GM12892 (cell line): ENCODE data around the gene RNF4.

Experiments used
- POLR2AphosphoS5 ChIP-seq: IDR thresholded peaks from 2 replicates; pipeline ENCODE4 v1.6.1; 2011; ENCODE audit warnings: low read depth, low read length, control low read depth
- TAF1 ChIP-seq: IDR thresholded peaks from 2 replicates; pipeline ENCODE4 v1.6.1; 2011; ENCODE audit warnings: low read depth, mild to moderate bottlenecking, control low read depth, low read length, borderline replicate concordance

GRCh38 chr4:2449051-2449450, 19.9 kb upstream of the RNF4 start:
- TF ChIP-seq POLR2AphosphoS5 (no peak), TAF1 (no peak)
